GM19468 (cell line): ENCODE results near the gene ZCCHC17.

ENCODE experiments used
- ATAC-seq: cut with Tn5 transposase; IDR thresholded peaks from one replicate; pipeline ENCODE4 v1.9.1; 2021; ENCODE audit warnings: mild to moderate bottlenecking, moderate library complexity, moderate number of reproducible peaks; ENCODE audit not compliant: unreplicated experiment; ENCODE audit errors: extremely low read depth

ZCCHC17 gene

GRCh38 chr1:31412732-31413404 is 116.0 kb downstream of the ZCCHC17 start, which contains the start of gene SERINC2:
TSS of gene SERINC2 (plus strand) at chr1:31413213. CDS start at chr1:31413266, 53 bp downstream.
- ATAC-seq, result no peak

GRCh38 chr1:31413405-31414001 is 116.7 kb downstream of the ZCCHC17 start:
- ATAC-seq, result no peak
